HepG2 (cell line): Measurements from ENCODE around the gene RBM47. TPM values are rescaled to one million over a fixed set of nuclear protein-coding genes. Genes with fewer than 3 reads are reported as not detected.
A peak's percentile ranks its signal among the peaks of the same experiment; 100 is the strongest.

ENCODE experiments used
- CHD4 ChIP-seq: fragments of 200-600 bp; sonication (generic); IDR thresholded peaks from 2 replicates; pipeline ENCODE4 v1.7.0; 2017; ENCODE audit warnings: mild to moderate bottlenecking, low read length, borderline replicate concordance
- NR2F2 ChIP-seq: IDR thresholded peaks from 2 replicates; pipeline ENCODE4 v1.6.1; 2012; ENCODE audit warnings: low read depth, inconsistent platforms, borderline replicate concordance
- SETDB1 ChIP-seq: sonication (generic); formaldehyde crosslinking; IDR thresholded peaks from 2 replicates; pipeline ENCODE4 v1.5.1; 2020; ENCODE audit warnings: missing genetic modification reagents, mild to moderate bottlenecking, borderline replicate concordance
- ZFYVE20 ChIP-seq: sonication (generic); formaldehyde crosslinking; IDR thresholded peaks from 2 replicates; pipeline ENCODE4 v1.8.0; 2023; ENCODE audit warnings: low read depth, mild to moderate bottlenecking, moderate library complexity, missing genetic modification reagents, borderline replicate concordance
- ZNF263 ChIP-seq: sonication (generic); formaldehyde crosslinking; IDR thresholded peaks from 2 replicates; pipeline ENCODE4 v1.4.0; 2020; ENCODE audit warnings: missing genetic modification reagents
- ZSCAN21 ChIP-seq: sonication (generic); formaldehyde crosslinking; IDR thresholded peaks from 2 replicates; pipeline ENCODE4 v1.8.0; 2022; ENCODE audit warnings: mild to moderate bottlenecking, missing genetic modification reagents, moderate library complexity, borderline replicate concordance
- ZSCAN9 ChIP-seq: IDR thresholded peaks from 2 replicates; pipeline ENCODE4 v1.6.1; 2016; ENCODE audit warnings: borderline replicate concordance
- polyA plus RNA-seq, 8 experiments: library from polyadenylated mRNA; depleted of rRNA in 3 of 8; stranded (reverse) in 7 of 8; unstranded in 1 of 8; fragments of >200 nt; fragmentation: Illumina TruSeq in 4 of 8; extraction: Trizol in 4 of 8; gene quantifications; 2 replicates each; pipeline versions ENCODE4 v1.2.1 to v1.2.3, GENCODE V29; 2011 to 2016; ENCODE audit warnings: low read depth in 4 of 8, missing spikeins in 1 of 8, mixed read lengths in 1 of 8; ENCODE audit not compliant: insufficient read depth in 1 of 8
- total RNA-seq, 5 experiments: library from RNA; depleted of rRNA; stranded (reverse); fragments of >200 nt; fragmentation: Illumina TruSeq; extraction: Trizol; gene quantifications; 2 replicates each; pipeline ENCODE4 v1.2.3, GENCODE V29; 2016; ENCODE audit warnings: low read depth in 1 of 5
- TF ChIP-seq, protein P1 (sequence below): sonication (generic); formaldehyde crosslinking; IDR thresholded peaks from 2 replicates; pipeline ENCODE4 v1.4.0; 2020; ENCODE audit warnings: missing genetic modification reagents, low read depth, mild to moderate bottlenecking, borderline replicate concordance
- TF ChIP-seq, protein P2 (sequence below): conservative IDR thresholded peaks from 2 replicates; pipeline ENCODE4 v1.6.1; 2018; ENCODE audit warnings: missing genetic modification reagents
- TF ChIP-seq, protein P3 (sequence below): sonication (generic); formaldehyde crosslinking; IDR thresholded peaks from 2 replicates; pipeline ENCODE4 v1.8.0; 2022; ENCODE audit warnings: mild to moderate bottlenecking, missing genetic modification reagents; ENCODE audit not compliant: insufficient replicate concordance
- TF ChIP-seq, protein P4 (sequence below): sonication (generic); formaldehyde crosslinking; IDR thresholded peaks from 2 replicates; pipeline ENCODE4 v1.5.0; 2020; ENCODE audit warnings: missing genetic modification reagents
- TF ChIP-seq, protein P5 (sequence below): sonication (generic); formaldehyde crosslinking; IDR thresholded peaks from 2 replicates; pipeline ENCODE4 v1.5.0; 2020; ENCODE audit warnings: mild to moderate bottlenecking, missing genetic modification reagents
- TF ChIP-seq, protein P6 (sequence below): IDR thresholded peaks from 2 replicates; pipeline ENCODE4 v1.6.1; 2016

RBM47 gene
- total and polyA plus RNA-seq, 2 of the 13 experiments (the other 11 are each of a cell fraction or from before 2014, with no cell fraction given), result 1.2 to 2.5 TPM

DNA sequence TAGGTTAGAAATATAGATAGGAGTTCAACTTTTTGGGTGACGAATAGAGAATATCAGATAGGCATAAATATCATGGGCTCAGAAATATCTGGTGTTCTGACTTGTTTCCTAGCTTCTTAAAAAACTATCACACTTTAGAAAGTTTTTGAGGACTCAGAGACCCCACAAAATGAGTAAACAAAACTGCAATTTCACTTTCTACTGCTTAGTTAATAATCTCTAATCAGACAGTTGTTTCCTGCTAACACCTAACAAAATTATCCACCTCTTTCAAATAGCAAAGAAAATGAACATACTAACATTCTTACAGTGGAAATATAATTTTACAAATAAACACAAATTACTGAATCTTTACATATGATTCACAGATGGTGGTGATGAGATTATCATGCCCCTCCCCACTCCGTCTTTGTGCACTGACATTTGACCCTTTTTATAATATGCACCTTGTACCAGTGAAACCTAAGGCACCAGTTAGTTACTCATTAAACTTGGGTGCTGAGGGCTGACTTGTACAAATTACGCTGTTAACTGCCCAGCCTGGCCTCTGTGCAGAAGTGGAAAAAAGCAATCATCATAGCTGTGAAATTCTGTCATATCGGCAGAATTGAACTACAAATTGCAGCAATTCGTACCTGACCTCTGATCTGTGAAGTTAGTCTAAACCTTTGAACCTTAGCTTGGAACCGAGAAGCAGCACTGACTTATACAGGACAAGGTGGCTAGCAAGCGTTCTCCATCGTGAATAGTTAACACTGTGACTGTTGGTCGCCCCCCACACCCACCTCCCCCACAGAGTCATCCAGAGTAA is 155.9 kb downstream of the RBM47 start (continued):
- TF ChIP-seq, protein P1, sequence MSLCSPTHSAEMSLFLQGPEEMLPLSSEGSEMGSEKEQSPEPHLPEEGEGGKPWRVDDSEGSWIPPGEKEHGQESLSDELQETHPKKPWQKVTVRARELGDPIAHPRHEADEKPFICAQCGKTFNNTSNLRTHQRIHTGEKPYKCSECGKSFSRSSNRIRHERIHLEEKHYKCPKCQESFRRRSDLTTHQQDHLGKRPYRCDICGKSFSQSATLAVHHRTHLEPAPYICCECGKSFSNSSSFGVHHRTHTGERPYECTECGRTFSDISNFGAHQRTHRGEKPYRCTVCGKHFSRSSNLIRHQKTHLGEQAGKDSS, result no peak
- TF ChIP-seq ZSCAN21 (CRISPR knock-in tag) (0 out of 2 replicates have a peak, but pooled peaks have one; percentile 36), NR2F2 (peak; percentile 99), ZSCAN9 (no peak), CHD4 (no peak), SETDB1 (CRISPR knock-in tag) (no peak), ZFYVE20 (CRISPR knock-in tag) (no peak), ZNF263 (no peak)
- TF ChIP-seq, protein P2, sequence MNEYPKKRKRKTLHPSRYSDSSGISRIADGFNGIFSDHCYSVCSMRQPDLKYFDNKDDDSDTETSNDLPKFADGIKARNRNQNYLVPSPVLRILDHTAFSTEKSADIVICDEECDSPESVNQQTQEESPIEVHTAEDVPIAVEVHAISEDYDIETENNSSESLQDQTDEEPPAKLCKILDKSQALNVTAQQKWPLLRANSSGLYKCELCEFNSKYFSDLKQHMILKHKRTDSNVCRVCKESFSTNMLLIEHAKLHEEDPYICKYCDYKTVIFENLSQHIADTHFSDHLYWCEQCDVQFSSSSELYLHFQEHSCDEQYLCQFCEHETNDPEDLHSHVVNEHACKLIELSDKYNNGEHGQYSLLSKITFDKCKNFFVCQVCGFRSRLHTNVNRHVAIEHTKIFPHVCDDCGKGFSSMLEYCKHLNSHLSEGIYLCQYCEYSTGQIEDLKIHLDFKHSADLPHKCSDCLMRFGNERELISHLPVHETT, result no peak
- TF ChIP-seq, protein P3, sequence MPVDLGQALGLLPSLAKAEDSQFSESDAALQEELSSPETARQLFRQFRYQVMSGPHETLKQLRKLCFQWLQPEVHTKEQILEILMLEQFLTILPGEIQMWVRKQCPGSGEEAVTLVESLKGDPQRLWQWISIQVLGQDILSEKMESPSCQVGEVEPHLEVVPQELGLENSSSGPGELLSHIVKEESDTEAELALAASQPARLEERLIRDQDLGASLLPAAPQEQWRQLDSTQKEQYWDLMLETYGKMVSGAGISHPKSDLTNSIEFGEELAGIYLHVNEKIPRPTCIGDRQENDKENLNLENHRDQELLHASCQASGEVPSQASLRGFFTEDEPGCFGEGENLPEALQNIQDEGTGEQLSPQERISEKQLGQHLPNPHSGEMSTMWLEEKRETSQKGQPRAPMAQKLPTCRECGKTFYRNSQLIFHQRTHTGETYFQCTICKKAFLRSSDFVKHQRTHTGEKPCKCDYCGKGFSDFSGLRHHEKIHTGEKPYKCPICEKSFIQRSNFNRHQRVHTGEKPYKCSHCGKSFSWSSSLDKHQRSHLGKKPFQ, result no peak
- TF ChIP-seq, protein P4, sequence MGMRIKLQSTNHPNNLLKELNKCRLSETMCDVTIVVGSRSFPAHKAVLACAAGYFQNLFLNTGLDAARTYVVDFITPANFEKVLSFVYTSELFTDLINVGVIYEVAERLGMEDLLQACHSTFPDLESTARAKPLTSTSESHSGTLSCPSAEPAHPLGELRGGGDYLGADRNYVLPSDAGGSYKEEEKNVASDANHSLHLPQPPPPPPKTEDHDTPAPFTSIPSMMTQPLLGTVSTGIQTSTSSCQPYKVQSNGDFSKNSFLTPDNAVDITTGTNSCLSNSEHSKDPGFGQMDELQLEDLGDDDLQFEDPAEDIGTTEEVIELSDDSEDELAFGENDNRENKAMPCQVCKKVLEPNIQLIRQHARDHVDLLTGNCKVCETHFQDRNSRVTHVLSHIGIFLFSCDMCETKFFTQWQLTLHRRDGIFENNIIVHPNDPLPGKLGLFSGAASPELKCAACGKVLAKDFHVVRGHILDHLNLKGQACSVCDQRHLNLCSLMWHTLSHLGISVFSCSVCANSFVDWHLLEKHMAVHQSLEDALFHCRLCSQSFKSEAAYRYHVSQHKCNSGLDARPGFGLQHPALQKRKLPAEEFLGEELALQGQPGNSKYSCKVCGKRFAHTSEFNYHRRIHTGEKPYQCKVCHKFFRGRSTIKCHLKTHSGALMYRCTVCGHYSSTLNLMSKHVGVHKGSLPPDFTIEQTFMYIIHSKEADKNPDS (CRISPR knock-in tag), result no peak
- TF ChIP-seq, protein P5, sequence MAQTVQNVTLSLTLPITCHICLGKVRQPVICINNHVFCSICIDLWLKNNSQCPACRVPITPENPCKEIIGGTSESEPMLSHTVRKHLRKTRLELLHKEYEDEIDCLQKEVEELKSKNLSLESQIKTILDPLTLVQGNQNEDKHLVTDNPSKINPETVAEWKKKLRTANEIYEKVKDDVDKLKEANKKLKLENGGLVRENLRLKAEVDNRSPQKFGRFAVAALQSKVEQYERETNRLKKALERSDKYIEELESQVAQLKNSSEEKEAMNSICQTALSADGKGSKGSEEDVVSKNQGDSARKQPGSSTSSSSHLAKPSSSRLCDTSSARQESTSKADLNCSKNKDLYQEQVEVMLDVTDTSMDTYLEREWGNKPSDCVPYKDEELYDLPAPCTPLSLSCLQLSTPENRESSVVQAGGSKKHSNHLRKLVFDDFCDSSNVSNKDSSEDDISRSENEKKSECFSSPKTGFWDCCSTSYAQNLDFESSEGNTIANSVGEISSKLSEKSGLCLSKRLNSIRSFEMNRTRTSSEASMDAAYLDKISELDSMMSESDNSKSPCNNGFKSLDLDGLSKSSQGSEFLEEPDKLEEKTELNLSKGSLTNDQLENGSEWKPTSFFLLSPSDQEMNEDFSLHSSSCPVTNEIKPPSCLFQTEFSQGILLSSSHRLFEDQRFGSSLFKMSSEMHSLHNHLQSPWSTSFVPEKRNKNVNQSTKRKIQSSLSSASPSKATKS (CRISPR knock-in tag), result no peak
- TF ChIP-seq, protein P6, sequence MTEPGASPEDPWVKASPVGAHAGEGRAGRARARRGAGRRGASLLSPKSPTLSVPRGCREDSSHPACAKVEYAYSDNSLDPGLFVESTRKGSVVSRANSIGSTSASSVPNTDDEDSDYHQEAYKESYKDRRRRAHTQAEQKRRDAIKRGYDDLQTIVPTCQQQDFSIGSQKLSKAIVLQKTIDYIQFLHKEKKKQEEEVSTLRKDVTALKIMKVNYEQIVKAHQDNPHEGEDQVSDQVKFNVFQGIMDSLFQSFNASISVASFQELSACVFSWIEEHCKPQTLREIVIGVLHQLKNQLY (CRISPR knock-in tag), result 0 out of 2 replicates have a peak, but pooled peaks have one; percentile 44
